HEK293 (cell line): Measurements from ENCODE around the gene DNAJB6.

Experiments
- CTCF ChIA-PET: fragments of 350-600 bp; formaldehyde crosslinking; extraction: SDS; loops from one replicate; lab custom pipeline; 2021; ENCODE audit warnings: antibody characterized with exemption; lab: Yijun Ruan, JAX
- POLR2A ChIA-PET: fragments of 300-600 bp; formaldehyde crosslinking; extraction: SDS; loops from one replicate; lab custom pipeline; 2020; ENCODE audit warnings: antibody characterized with exemption, inconsistent platforms; lab: Yijun Ruan, JAX
- H3K27ac ChIP-seq: fragments of 200-500 bp; sonication (Bioruptor generic); 2 replicates; pipeline ENCODE4 v1.5.1; 2014; ENCODE audit warnings: low read depth, low read length, control low read depth, inconsistent platforms; ENCODE audit errors: extremely low read depth
- H3K36me3 ChIP-seq, 2 experiments: fragments of 200-500 bp in 1 of 2; sonication (Bioruptor generic) in 1 of 2; 1 replicate in 1 of 2; 2 replicates in 1 of 2; pipeline ENCODE4 v1.5.1; 2014 to 2017; ENCODE audit warnings: inconsistent platforms in 2 of 2, low read length in 2 of 2; ENCODE audit not compliant: control insufficient read depth in 2 of 2, insufficient read depth in 1 of 2
- H3K4me1 ChIP-seq: fragments of 200-500 bp; sonication (Bioruptor generic); 2 replicates; pipeline ENCODE4 v1.5.1; 2014; ENCODE audit warnings: mild to moderate bottlenecking, low read length, inconsistent platforms; ENCODE audit not compliant: control insufficient read depth, insufficient read depth
- H3K4me3 ChIP-seq: 2 replicates; pipeline ENCODE4 v1.5.1; 2011; ENCODE audit warnings: low read depth, mild to moderate bottlenecking, control low read depth, low read length, moderate library complexity
- H3K9me3 ChIP-seq: fragments of 200-500 bp; sonication (Bioruptor generic); 2 replicates; pipeline ENCODE4 v1.5.1; 2014; ENCODE audit warnings: low read depth, low read length, inconsistent platforms; ENCODE audit not compliant: control insufficient read depth, insufficient read depth
- CTCF ChIP-seq: fragments of 450-650 bp; formaldehyde crosslinking; IDR thresholded peaks from 2 replicates; pipeline ENCODE4 v1.5.1; 2016; ENCODE audit warnings: missing biosample characterization, missing genetic modification characterization
- ELK4 ChIP-seq: IDR thresholded peaks from 2 replicates; pipeline ENCODE4 v1.6.1; 2011; ENCODE audit warnings: mild to moderate bottlenecking, low read depth, low read length, borderline replicate concordance
- IKZF3 ChIP-seq: fragments of 450-650 bp; IDR thresholded peaks from 2 replicates; pipeline ENCODE4 v1.5.0; 2018; ENCODE audit warnings: missing biosample characterization, mild to moderate bottlenecking, missing genetic modification characterization, moderate library complexity
- KLF1 ChIP-seq: fragments of 450-650 bp; formaldehyde crosslinking; IDR thresholded peaks from 2 replicates; pipeline ENCODE4 v1.5.1; 2016; ENCODE audit warnings: missing biosample characterization, missing genetic modification characterization
- KLF9 ChIP-seq: fragments of 450-650 bp; formaldehyde crosslinking; IDR thresholded peaks from 2 replicates; pipeline ENCODE4 v1.5.1; 2016; ENCODE audit warnings: missing biosample characterization, missing genetic modification characterization, low read depth
- SP7 ChIP-seq: fragments of 450-650 bp; formaldehyde crosslinking; IDR thresholded peaks from 2 replicates; pipeline ENCODE4 v1.5.1; 2016; ENCODE audit warnings: missing biosample characterization, missing genetic modification characterization
- YY1 ChIP-seq: fragments of 450-650 bp; formaldehyde crosslinking; IDR thresholded peaks from 2 replicates; pipeline ENCODE4 v1.5.1; 2018; ENCODE audit warnings: missing biosample characterization, missing genetic modification characterization
- ZNF121 ChIP-seq: fragments of 450-650 bp; formaldehyde crosslinking; IDR thresholded peaks from 2 replicates; pipeline ENCODE4 v1.5.1; 2016; ENCODE audit warnings: missing biosample characterization, missing genetic modification characterization
- ZNF184 ChIP-seq: fragments of 450-650 bp; IDR thresholded peaks from 2 replicates; pipeline ENCODE4 v1.5.1; 2018; ENCODE audit warnings: missing biosample characterization, mild to moderate bottlenecking, missing genetic modification characterization
- ZNF2 ChIP-seq: fragments of 450-650 bp; formaldehyde crosslinking; IDR thresholded peaks from 2 replicates; pipeline ENCODE4 v1.5.1; 2016; ENCODE audit warnings: missing biosample characterization, missing genetic modification characterization
- ZNF202 ChIP-seq: fragments of 450-650 bp; formaldehyde crosslinking; IDR thresholded peaks from 2 replicates; pipeline ENCODE4 v1.5.1; 2016; ENCODE audit warnings: missing biosample characterization, missing genetic modification characterization, borderline replicate concordance
- ZNF221 ChIP-seq: fragments of 450-650 bp; formaldehyde crosslinking; IDR thresholded peaks from 2 replicates; pipeline ENCODE4 v1.5.1; 2017; ENCODE audit warnings: missing biosample characterization, missing genetic modification characterization, borderline replicate concordance
- ZNF239 ChIP-seq: fragments of 450-650 bp; formaldehyde crosslinking; IDR thresholded peaks from 2 replicates; pipeline ENCODE4 v1.5.1; 2016; ENCODE audit warnings: missing biosample characterization, missing genetic modification characterization
- ZNF292 ChIP-seq: fragments of 450-650 bp; formaldehyde crosslinking; IDR thresholded peaks from 2 replicates; pipeline ENCODE4 v1.5.1; 2016; ENCODE audit warnings: low read depth, missing biosample characterization, missing genetic modification characterization, borderline replicate concordance
- ZNF37A ChIP-seq: fragments of 450-650 bp; IDR thresholded peaks from 2 replicates; pipeline ENCODE4 v1.5.1; 2018; ENCODE audit warnings: missing biosample characterization, missing genetic modification characterization
- ZNF501 ChIP-seq: fragments of 450-650 bp; formaldehyde crosslinking; IDR thresholded peaks from 2 replicates; pipeline ENCODE4 v1.5.1; 2016; ENCODE audit warnings: missing biosample characterization, missing genetic modification characterization
- ZNF521 ChIP-seq: fragments of 450-650 bp; formaldehyde crosslinking; IDR thresholded peaks from 2 replicates; pipeline ENCODE4 v1.5.1; 2017; ENCODE audit warnings: missing biosample characterization, mild to moderate bottlenecking, missing genetic modification characterization
- ZNF558 ChIP-seq: fragments of 450-650 bp; formaldehyde crosslinking; IDR thresholded peaks from 2 replicates; pipeline ENCODE4 v1.5.1; 2016; ENCODE audit warnings: missing biosample characterization, missing genetic modification characterization
- ZNF600 ChIP-seq: fragments of 450-650 bp; formaldehyde crosslinking; IDR thresholded peaks from 2 replicates; pipeline ENCODE4 v1.5.1; 2016; ENCODE audit warnings: missing biosample characterization, missing genetic modification characterization
- ZNF610 ChIP-seq: fragments of 450-650 bp; formaldehyde crosslinking; IDR thresholded peaks from 2 replicates; pipeline ENCODE4 v1.5.1; 2016; ENCODE audit warnings: missing biosample characterization, missing genetic modification characterization, borderline replicate concordance
- ZNF843 ChIP-seq: fragments of 450-650 bp; formaldehyde crosslinking; IDR thresholded peaks from 2 replicates; pipeline ENCODE4 v1.5.1; 2016; ENCODE audit warnings: missing biosample characterization, missing genetic modification characterization
- ZSCAN16 ChIP-seq: fragments of 450-650 bp; formaldehyde crosslinking; IDR thresholded peaks from 2 replicates; pipeline ENCODE4 v1.5.1; 2016; ENCODE audit warnings: missing biosample characterization, missing genetic modification characterization
- TF ChIP-seq, protein P1 (sequence below): fragments of 450-650 bp; formaldehyde crosslinking; IDR thresholded peaks from 2 replicates; pipeline ENCODE4 v1.5.1; 2016; ENCODE audit warnings: missing biosample characterization, missing genetic modification characterization
- TF ChIP-seq, protein P2 (sequence below): fragments of 450-650 bp; formaldehyde crosslinking; IDR thresholded peaks from 2 replicates; pipeline ENCODE4 v1.5.1; 2017; ENCODE audit warnings: missing biosample characterization, mild to moderate bottlenecking, missing genetic modification characterization, moderate library complexity
- TF ChIP-seq, protein P3 (sequence below): fragments of 450-650 bp; formaldehyde crosslinking; IDR thresholded peaks from 2 replicates; pipeline ENCODE4 v1.5.1; 2016; ENCODE audit warnings: missing biosample characterization, missing genetic modification characterization
- TF ChIP-seq, protein P4 (sequence below): fragments of 450-650 bp; formaldehyde crosslinking; IDR thresholded peaks from 2 replicates; pipeline ENCODE4 v1.5.1; 2016; ENCODE audit warnings: missing biosample characterization, missing genetic modification characterization, borderline replicate concordance
- TF ChIP-seq, protein P5 (sequence below): fragments of 450-650 bp; formaldehyde crosslinking; IDR thresholded peaks from 2 replicates; pipeline ENCODE4 v1.5.1; 2017; ENCODE audit warnings: missing biosample characterization, missing genetic modification characterization

DNAJB6 gene

DNA sequence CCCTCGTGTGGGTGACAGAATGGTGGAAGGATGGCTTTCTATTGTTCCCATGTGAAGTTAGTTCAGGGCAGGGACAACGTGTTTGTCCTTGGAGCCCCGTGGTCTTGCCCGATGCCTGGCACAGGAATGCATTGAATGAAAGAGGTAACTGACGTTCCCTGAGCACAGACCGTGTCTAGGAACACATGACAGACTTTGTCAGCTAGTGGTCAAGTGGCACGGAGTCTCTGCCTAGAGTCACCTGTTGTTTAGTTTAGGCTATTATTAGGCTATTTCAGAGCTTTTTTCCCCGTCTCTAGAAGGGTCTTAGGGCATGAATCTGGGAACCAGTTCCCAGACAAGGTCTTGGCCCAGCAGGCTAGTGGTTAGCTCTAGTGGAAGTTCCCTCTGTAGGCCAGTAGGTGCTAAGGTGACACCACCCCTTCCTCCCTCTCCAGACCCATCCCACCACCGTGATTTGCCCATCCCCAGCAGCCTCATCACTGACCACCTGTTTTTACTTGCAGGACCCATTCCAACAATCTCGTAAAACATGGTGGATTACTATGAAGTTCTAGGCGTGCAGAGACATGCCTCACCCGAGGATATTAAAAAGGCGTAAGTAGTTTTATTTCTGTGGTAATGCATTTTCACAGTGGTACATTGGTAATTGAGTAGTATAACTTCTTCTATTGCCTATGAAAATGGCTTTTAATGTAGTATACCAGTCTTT lies 21.4 kb downstream of the DNAJB6 start (continued):
- TF ChIP-seq ZNF558: peak; percentile 66; the same call in 1 of the 2 replicates
- no peak for TF ChIP-seq ZNF521 (tag by site-specific recombination)
- TF ChIP-seq, protein P1, sequence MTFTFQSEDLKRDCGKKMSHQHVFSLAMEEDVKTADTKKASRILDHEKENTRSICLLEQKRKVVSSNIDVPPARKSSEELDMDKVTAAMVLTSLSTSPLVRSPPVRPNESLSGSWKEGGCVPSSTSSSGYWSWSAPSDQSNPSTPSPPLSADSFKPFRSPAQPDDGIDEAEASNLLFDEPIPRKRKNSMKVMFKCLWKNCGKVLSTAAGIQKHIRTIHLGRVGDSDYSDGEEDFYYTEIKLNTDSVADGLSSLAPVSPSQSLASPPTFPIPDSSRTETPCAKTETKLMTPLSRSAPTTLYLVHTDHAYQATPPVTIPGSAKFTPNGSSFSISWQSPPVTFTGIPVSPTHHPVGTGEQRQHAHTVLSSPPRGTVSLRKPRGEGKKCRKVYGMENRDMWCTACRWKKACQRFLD: no peak
- no peak for TF ChIP-seq ZNF121 (tag by site-specific recombination)

- Histone ChIP-seq H3K9me3 (no peaks in the 10 kb centered on the region), H3K27ac (peak overlapping the region; percentile 3; the same call in 1 of the 2 replicates), H3K4me3 (no peak overlapping the region), H3K4me1 (no peaks in the 10 kb centered on the region; the same call in 1 of the 2 replicates), H3K36me3 (peaks cover 3 to 44% of the 10 kb centered on the region in 2 experiments; a peak in 2 of 3 replicates)
- ChIA-PET CTCF (interaction anchor here (1.0 to 1.3 kb wide), 2 partner anchors 39 to 85 kb away, joined by 3 read pairs; no protein-coding TSS in a partner anchor), POLR2A (no interaction called here)
- TF ChIP-seq ZNF600: peak; percentile 40
- no peak for TF ChIP-seq ZNF221 (tag by site-specific recombination)
- peak; percentile 59; the same call in 1 of the 2 replicates for TF ChIP-seq IKZF3
- no peak for TF ChIP-seq ZNF202 (tag by site-specific recombination)
- no peak for TF ChIP-seq ZNF610
- TF ChIP-seq, protein P2, sequence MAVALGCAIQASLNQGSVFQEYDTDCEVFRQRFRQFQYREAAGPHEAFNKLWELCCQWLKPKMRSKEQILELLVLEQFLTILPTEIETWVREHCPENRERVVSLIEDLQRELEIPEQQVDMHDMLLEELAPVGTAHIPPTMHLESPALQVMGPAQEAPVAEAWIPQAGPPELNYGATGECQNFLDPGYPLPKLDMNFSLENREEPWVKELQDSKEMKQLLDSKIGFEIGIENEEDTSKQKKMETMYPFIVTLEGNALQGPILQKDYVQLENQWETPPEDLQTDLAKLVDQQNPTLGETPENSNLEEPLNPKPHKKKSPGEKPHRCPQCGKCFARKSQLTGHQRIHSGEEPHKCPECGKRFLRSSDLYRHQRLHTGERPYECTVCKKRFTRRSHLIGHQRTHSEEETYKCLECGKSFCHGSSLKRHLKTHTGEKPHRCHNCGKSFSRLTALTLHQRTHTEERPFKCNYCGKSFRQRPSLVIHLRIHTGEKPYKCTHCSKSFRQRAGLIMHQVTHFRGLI (tag by site-specific recombination): 0 out of 2 replicates have a peak, but pooled peaks have one; percentile 51
- no peak for TF ChIP-seq ZNF239 (tag by site-specific recombination)
- no peak for TF ChIP-seq YY1
- TF ChIP-seq, protein P3, sequence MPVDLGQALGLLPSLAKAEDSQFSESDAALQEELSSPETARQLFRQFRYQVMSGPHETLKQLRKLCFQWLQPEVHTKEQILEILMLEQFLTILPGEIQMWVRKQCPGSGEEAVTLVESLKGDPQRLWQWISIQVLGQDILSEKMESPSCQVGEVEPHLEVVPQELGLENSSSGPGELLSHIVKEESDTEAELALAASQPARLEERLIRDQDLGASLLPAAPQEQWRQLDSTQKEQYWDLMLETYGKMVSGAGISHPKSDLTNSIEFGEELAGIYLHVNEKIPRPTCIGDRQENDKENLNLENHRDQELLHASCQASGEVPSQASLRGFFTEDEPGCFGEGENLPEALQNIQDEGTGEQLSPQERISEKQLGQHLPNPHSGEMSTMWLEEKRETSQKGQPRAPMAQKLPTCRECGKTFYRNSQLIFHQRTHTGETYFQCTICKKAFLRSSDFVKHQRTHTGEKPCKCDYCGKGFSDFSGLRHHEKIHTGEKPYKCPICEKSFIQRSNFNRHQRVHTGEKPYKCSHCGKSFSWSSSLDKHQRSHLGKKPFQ (tag by site-specific recombination): 0 out of 2 replicates have a peak, but pooled peaks have one; percentile 13
- no peak for TF ChIP-seq KLF9 (tag by site-specific recombination)
- no peak for TF ChIP-seq ZNF292 (tag by site-specific recombination)
- TF ChIP-seq, protein P4, sequence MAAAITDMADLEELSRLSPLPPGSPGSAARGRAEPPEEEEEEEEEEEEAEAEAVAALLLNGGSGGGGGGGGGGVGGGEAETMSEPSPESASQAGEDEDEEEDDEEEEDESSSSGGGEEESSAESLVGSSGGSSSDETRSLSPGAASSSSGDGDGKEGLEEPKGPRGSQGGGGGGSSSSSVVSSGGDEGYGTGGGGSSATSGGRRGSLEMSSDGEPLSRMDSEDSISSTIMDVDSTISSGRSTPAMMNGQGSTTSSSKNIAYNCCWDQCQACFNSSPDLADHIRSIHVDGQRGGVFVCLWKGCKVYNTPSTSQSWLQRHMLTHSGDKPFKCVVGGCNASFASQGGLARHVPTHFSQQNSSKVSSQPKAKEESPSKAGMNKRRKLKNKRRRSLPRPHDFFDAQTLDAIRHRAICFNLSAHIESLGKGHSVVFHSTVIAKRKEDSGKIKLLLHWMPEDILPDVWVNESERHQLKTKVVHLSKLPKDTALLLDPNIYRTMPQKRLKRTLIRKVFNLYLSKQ (tag by site-specific recombination): no peak
- no peak for TF ChIP-seq KLF1 (tag by site-specific recombination)
- TF ChIP-seq ZNF37A (tag by site-specific recombination): no peak
- no peak for TF ChIP-seq ELK4
- no peak for TF ChIP-seq ZNF2 (tag by site-specific recombination)
- TF ChIP-seq, protein P5, sequence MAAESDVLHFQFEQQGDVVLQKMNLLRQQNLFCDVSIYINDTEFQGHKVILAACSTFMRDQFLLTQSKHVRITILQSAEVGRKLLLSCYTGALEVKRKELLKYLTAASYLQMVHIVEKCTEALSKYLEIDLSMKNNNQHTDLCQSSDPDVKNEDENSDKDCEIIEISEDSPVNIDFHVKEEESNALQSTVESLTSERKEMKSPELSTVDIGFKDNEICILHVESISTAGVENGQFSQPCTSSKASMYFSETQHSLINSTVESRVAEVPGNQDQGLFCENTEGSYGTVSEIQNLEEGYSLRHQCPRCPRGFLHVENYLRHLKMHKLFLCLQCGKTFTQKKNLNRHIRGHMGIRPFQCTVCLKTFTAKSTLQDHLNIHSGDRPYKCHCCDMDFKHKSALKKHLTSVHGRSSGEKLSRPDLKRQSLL (tag by site-specific recombination): no peak
- TF ChIP-seq CTCF (tag by site-specific recombination): no peak
- TF ChIP-seq ZSCAN16 (tag by site-specific recombination): no peak
- TF ChIP-seq ZNF501 (tag by site-specific recombination): 0 out of 2 replicates have a peak, but pooled peaks have one; percentile 12
- TF ChIP-seq ZNF184: no peak
- no peak; the same call in 1 of the 2 replicates for TF ChIP-seq SP7 (tag by site-specific recombination)
- TF ChIP-seq ZNF843 (tag by site-specific recombination): peak; percentile 12; the same call in 1 of the 2 replicates
These were observed 21.9 kb downstream of the DNAJB6 start for GRCh38 chr7:157358753-157359096.
